Caco-2 (cell line): Measurements from ENCODE around the gene ABLIM2. TPM values are rescaled to one million over a fixed set of nuclear protein-coding genes. Genes with fewer than 3 reads are reported as not detected.
A peak's percentile ranks its signal among the peaks of the same experiment; 100 is the strongest.

Experiments
- BruUV-seq: library from RNA; stranded (reverse); fragments of 400-500 nt; replicated peaks from 2 replicates; lab custom pipeline; 2021; lab: Mats Ljungman, UMichigan
- CTCF ChIA-PET: fragments of 300-600 bp; sonication (Branson Sonifier 250); formaldehyde crosslinking; loops from one replicate; lab custom pipeline; 2022; ENCODE audit warnings: antibody characterized with exemption; lab: Charles Lee
- POLR2A ChIA-PET: fragments of 300-600 bp; sonication (Branson Sonifier 250); formaldehyde crosslinking; loops from one replicate; lab custom pipeline; 2022; ENCODE audit warnings: antibody characterized with exemption; lab: Charles Lee
- DNase-seq, 2 experiments: peaks; one replicate each; pipeline versions ENCODE4 v3.0.0 to v3.0.0-alpha.2; 2020 to 2022
- H3K27me3 ChIP-seq: replicated peaks from 2 replicates; pipeline ENCODE4 v1.6.0; 2011; ENCODE audit warnings: low read length; ENCODE audit not compliant: control insufficient read depth, insufficient read depth
- H3K36me3 ChIP-seq: 2 replicates; pipeline ENCODE4 v1.5.1; 2011; ENCODE audit warnings: low read length; ENCODE audit not compliant: control insufficient read depth, insufficient read depth
- H3K4me1 ChIP-seq: fragments of 250-450 bp; sonication (Bioruptor Pico); 2 replicates; pipeline ENCODE4 v1.5.1; 2020; ENCODE audit warnings: mild to moderate bottlenecking
- H3K4me3 ChIP-seq: 2 replicates; pipeline ENCODE4 v1.5.1; 2011; ENCODE audit warnings: low read depth, mild to moderate bottlenecking, control low read depth, low read length
- H3K9me3 ChIP-seq: fragments of 250-450 bp; sonication (Bioruptor Pico); 2 replicates; pipeline ENCODE4 v1.5.1; 2020; ENCODE audit warnings: mild to moderate bottlenecking, moderate library complexity
- H3K27ac Mint-ChIP-seq: one replicate; pipeline ENCODE4 v1.8.0; 2022; ENCODE audit warnings: mixed read lengths; ENCODE audit not compliant: unreplicated experiment
- H3K27me3 Mint-ChIP-seq: one replicate; pipeline ENCODE4 v1.8.0; 2022; ENCODE audit warnings: mixed read lengths; ENCODE audit not compliant: insufficient read depth, unreplicated experiment
- H3K36me3 Mint-ChIP-seq: one replicate; pipeline ENCODE4 v1.8.0; 2022; ENCODE audit warnings: mild to moderate bottlenecking, mixed read lengths; ENCODE audit not compliant: insufficient read depth, unreplicated experiment
- H3K4me1 Mint-ChIP-seq: one replicate; pipeline ENCODE4 v1.8.0; 2022; ENCODE audit warnings: low read depth, mixed read lengths; ENCODE audit not compliant: unreplicated experiment
- H3K4me3 Mint-ChIP-seq: one replicate; pipeline ENCODE4 v1.8.0; 2022; ENCODE audit warnings: mild to moderate bottlenecking, moderate library complexity, mixed read lengths; ENCODE audit not compliant: unreplicated experiment
- H3K9me3 Mint-ChIP-seq: one replicate; pipeline ENCODE4 v1.8.0; 2022; ENCODE audit warnings: mixed read lengths; ENCODE audit not compliant: unreplicated experiment
- CTCF ChIP-seq, 2 experiments: fragments of 200-600 bp in 1 of 2; IDR thresholded peaks; 1 replicate in 1 of 2; 2 replicates in 1 of 2; pipeline versions ENCODE4 v1.5.1 to v1.8.0; 2011 to 2022; ENCODE audit warnings: antibody characterized with exemption in 1 of 2, control low read depth in 1 of 2, inconsistent platforms in 1 of 2, low read depth in 1 of 2, low read length in 1 of 2, mild to moderate bottlenecking in 1 of 2, moderate library complexity in 1 of 2; ENCODE audit not compliant: insufficient read depth in 1 of 2, severe bottlenecking in 1 of 2, unreplicated experiment in 1 of 2
- intact Hi-C: fragments of 100-400 bp; cut with micrococcal nuclease; formaldehyde crosslinking; loops from one replicate; pipeline ENCODE4 v1.10.0; 2022; ENCODE audit not compliant: unreplicated experiment
- total RNA-seq: library from RNA; stranded (reverse); gene quantifications from 2 replicates; pipeline ENCODE4 v1.2.3, GENCODE V29; 2022

Gene ABLIM2
- total RNA-seq, 1 experiment from 2014 or later, result 0.23 TPM

- intact Hi-C loops, result no loop called here
- no TSS peak for BruUV-seq
- no peaks in the 10 kb centered on the region for H3K27me3 ChIP-seq
- CTCF ChIA-PET, result interaction anchor here (1.4 kb wide), 1 partner anchor 14 kb away, joined by 4 read pairs; no protein-coding TSS in a partner anchor
- H3K4me3 Mint-ChIP-seq, result no peak overlapping the region
- no peaks in the 10 kb centered on the region for H3K9me3 ChIP-seq
- no peaks in the 10 kb centered on the region for H3K36me3 ChIP-seq
- H3K9me3 Mint-ChIP-seq, result peaks cover 18% of the 10 kb centered on the region
- no peak overlapping the region for H3K27ac Mint-ChIP-seq
- POLR2A ChIA-PET, result no interaction called here
- no peak for DNase-seq
- H3K36me3 Mint-ChIP-seq, result peaks cover 5% of the 10 kb centered on the region
- H3K4me3 ChIP-seq, result no peak overlapping the region
- H3K4me1 Mint-ChIP-seq, result peaks cover 5% of the 10 kb centered on the region
- peaks cover 6% of the 10 kb centered on the region; the same call in 1 of the 2 replicates for H3K4me1 ChIP-seq
- no peak for TF ChIP-seq CTCF (IDR thresholded peaks at IDR 0.05; ENCODE audit: insufficient read depth in 1 of 2, low read depth in 1 of 2, low read length in 1 of 2, severe bottlenecking in 1 of 2, unreplicated experiment in 1 of 2)
- peaks cover 4% of the 10 kb centered on the region for H3K27me3 Mint-ChIP-seq
Observed at GRCh38 chr4:8162625-8163024, 4.0 kb upstream of the ABLIM2 start.

- peaks cover 5% of the 10 kb centered on the region for H3K36me3 Mint-ChIP-seq
- H3K9me3 Mint-ChIP-seq, result peaks cover under 1% of the 10 kb centered on the region
- Histone ChIP-seq H3K27me3 (no peaks in the 10 kb centered on the region), H3K4me3 (no peak overlapping the region), H3K4me1 (peaks cover 7% of the 10 kb centered on the region; the same call in 1 of the 2 replicates), H3K36me3 (no peaks in the 10 kb centered on the region), H3K9me3 (no peaks in the 10 kb centered on the region)
- POLR2A ChIA-PET, result no interaction called here
- intact Hi-C loops, result no loop called here
- H3K4me1 Mint-ChIP-seq, result no peaks in the 10 kb centered on the region
- no TSS peak for BruUV-seq
- peaks cover 5% of the 10 kb centered on the region for H3K27me3 Mint-ChIP-seq
- peak overlapping the region; percentile 98 for H3K4me3 Mint-ChIP-seq
- CTCF ChIA-PET, result no interaction called here
- H3K27ac Mint-ChIP-seq, result no peak overlapping the region
- no peak for DNase-seq
- TF ChIP-seq CTCF (IDR thresholded peaks at IDR 0.05; ENCODE audit: insufficient read depth in 1 of 2, low read depth in 1 of 2, low read length in 1 of 2, severe bottlenecking in 1 of 2, unreplicated experiment in 1 of 2), result no peak
Observed at GRCh38 chr4:8160572-8160971, 2.0 kb upstream of the ABLIM2 start.

DNA sequence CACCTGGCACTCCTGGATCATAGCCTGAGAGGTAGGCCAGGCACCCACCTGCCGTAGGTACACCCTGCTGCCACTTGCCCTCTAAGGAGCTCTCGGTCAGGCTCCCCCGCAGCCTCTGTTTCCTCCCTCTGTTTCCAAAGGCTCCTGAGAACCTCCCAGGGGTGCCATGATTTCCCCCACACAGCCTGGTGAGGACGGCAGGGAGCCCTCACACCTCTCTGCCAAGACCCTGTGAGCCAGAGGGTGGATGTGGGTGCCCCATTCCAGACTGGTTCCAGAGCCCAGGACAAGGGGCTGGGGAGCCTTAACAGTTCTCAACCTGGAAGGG lies 1.6 kb upstream of the ABLIM2 start:
- BruUV-seq, result no TSS peak
- Mint-ChIP-seq H3K4me1 (no peaks in the 10 kb centered on the region), H3K27me3 (peaks cover 7% of the 10 kb centered on the region), H3K27ac (no peak overlapping the region), H3K9me3 (no peaks in the 10 kb centered on the region), H3K4me3 (peak overlapping the region; percentile 98), H3K36me3 (peaks cover 5% of the 10 kb centered on the region)
- intact Hi-C loops, result no loop called here
- no peaks in the 10 kb centered on the region for H3K9me3 ChIP-seq
- peaks cover 7% of the 10 kb centered on the region; the same call in 1 of the 2 replicates for H3K4me1 ChIP-seq
- CTCF ChIA-PET, result no interaction called here
- no peaks in the 10 kb centered on the region for H3K36me3 ChIP-seq
- no peak overlapping the region for H3K4me3 ChIP-seq
- POLR2A ChIA-PET, result no interaction called here
- H3K27me3 ChIP-seq, result no peaks in the 10 kb centered on the region
- TF ChIP-seq CTCF (IDR thresholded peaks at IDR 0.05; ENCODE audit: insufficient read depth in 1 of 2, low read depth in 1 of 2, low read length in 1 of 2, severe bottlenecking in 1 of 2, unreplicated experiment in 1 of 2), result no peak
- DNase-seq, result no peak
